Measurements from ENCODE around the gene ARHGEF3. TPM values are rescaled to one million over a fixed set of nuclear protein-coding genes. Genes with fewer than 3 reads are reported as not detected.

Gene ARHGEF3
- total RNA-seq, 1 experiment from 2014 or later: 4.4 TPM

DNA sequence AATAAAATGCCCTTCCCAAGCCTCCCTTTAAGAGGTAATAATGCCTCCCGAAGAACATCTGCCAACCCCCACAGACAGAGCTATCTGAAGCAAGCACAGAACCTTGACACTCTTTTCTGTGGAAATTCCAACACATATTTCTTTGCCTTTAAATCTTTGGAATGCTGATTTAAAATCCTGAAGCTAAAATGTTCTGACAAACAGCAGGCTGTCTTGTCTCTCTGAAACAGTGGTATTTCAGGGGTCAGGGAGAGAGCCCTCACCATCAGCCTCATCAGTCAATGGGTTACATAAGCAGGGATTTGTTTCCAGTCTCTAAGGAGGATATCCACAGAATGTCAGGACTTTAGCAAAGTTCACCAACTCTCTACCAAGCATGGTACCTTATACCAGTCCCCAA lies 27.8 kb upstream of the ARHGEF3 start:
- peaks cover 14 to 16% of the 10 kb centered on the region in 2 experiments for H3K4me1 Mint-ChIP-seq
- Histone ChIP-seq H2AK5ac (ENCODE audit: insufficient read length, low read length) (no peak overlapping the region), H3K9ac (ENCODE audit: extremely low read depth, insufficient read length, low read length) (no peak overlapping the region), H3K14ac (ENCODE audit: insufficient read depth, low read length) (no peak overlapping the region), H3K9me3 (ENCODE audit: control insufficient read depth, low read depth, low read length) (no peaks in the 10 kb centered on the region), H3K18ac (ENCODE audit: insufficient read length, low read depth, low read length) (no peak overlapping the region), H3K23ac (ENCODE audit: insufficient read length, low read depth, low read length) (no peak overlapping the region), H3K4ac (ENCODE audit: low read depth, low read length) (no peak overlapping the region), H3K27me3 (ENCODE audit: insufficient read depth, low read length) (no peaks in the 10 kb centered on the region), H3K23me2 (ENCODE audit: insufficient read length, low read depth, low read length, poor library complexity, severe bottlenecking) (no peaks in the 10 kb centered on the region), H4K5ac (ENCODE audit: insufficient read length, low read depth, low read length) (no peak overlapping the region), H2AFZ (ENCODE audit: low read length) (no peak overlapping the region), H2BK5ac (ENCODE audit: insufficient read length, low read length) (no peak overlapping the region), H2BK20ac (ENCODE audit: low read depth, low read length, poor library complexity, severe bottlenecking) (no peak overlapping the region), H2BK12ac (ENCODE audit: insufficient read length, low read depth, low read length) (no peak overlapping the region), H3K56ac (ENCODE audit: insufficient read length, low read depth, low read length) (no peak overlapping the region), H4K20me1 (ENCODE audit: control insufficient read depth, insufficient read depth, insufficient read length) (no peaks in the 10 kb centered on the region), H4K8ac (replicated peaks; ENCODE audit: insufficient read length, low read depth, low read length) (no peak overlapping the region), H3K79me2 (ENCODE audit: insufficient read depth, low read length) (no peaks in the 10 kb centered on the region), H3T11ph (ENCODE audit: low read length) (no peak overlapping the region), H3K79me1 (ENCODE audit: insufficient read depth, low read depth, low read length, poor library complexity, severe bottlenecking) (no peaks in the 10 kb centered on the region), H3K27ac (ENCODE audit: insufficient read length, low read depth, low read length) (no peak overlapping the region), H3K4me1 (ENCODE audit: insufficient read depth, low read length) (no peaks in the 10 kb centered on the region), H2BK120ac (ENCODE audit: low read depth, low read length, poor library complexity, severe bottlenecking) (no peak overlapping the region), H4K91ac (ENCODE audit: insufficient read length, low read depth, low read length) (no peak overlapping the region), H2BK15ac (ENCODE audit: low read depth, low read length) (no peak overlapping the region), H3K4me2 (ENCODE audit: insufficient read depth, insufficient read length, low read length) (no peak overlapping the region)
- WGBS (ENCODE audit: extremely low coverage, insufficient read length, low lambda C conversion rate): no CpG with 5 or more reads among the region's 1 CpG
- H3K4me3 Mint-ChIP-seq: no peak overlapping the region
- no peaks in the 10 kb centered on the region for H3K27me3 Mint-ChIP-seq (ENCODE audit: low read depth)
- no peak for TF ChIP-seq CTCF (conservative IDR thresholded peaks at IDR 0.05)
- H3K9me3 Mint-ChIP-seq: no peaks in the 10 kb centered on the region
- DNase-seq: no peak
- H3K36me3 Mint-ChIP-seq (ENCODE audit: insufficient read depth in 1 of 3, low read depth in 3 of 3): no peaks in the 10 kb centered on the region
- no peak overlapping the region; a peak in 1 of 7 replicates for H3K27ac Mint-ChIP-seq
